HepG2 (cell line): ENCODE measurements around the gene ZNF83. TPM values are rescaled to one million over a fixed set of nuclear protein-coding genes. Genes with fewer than 3 reads are reported as not detected.

ENCODE experiments used
- ATAC-seq: fragments of 200-7000 bp; cut with Tn5 transposase; 3 replicates; pipeline ENCODE4 v1.9.1; 2020; ENCODE audit warnings: mild to moderate bottlenecking, moderate library complexity
- BruUV-seq: library from RNA; stranded (reverse); fragments of 400-500 nt; replicated peaks from 2 replicates; lab custom pipeline; 2021; lab: Mats Ljungman, UMichigan
- CTCF ChIA-PET: fragments of 300-600 bp; formaldehyde crosslinking; extraction: SDS; loops from one replicate; lab custom pipeline; 2021; ENCODE audit warnings: low total read pairs, inconsistent platforms, low intra/inter-chr PET ratio; lab: Yijun Ruan, JAX
- POLR2A ChIA-PET: fragments of 350-600 bp; sonication (Branson Sonifier 250); formaldehyde crosslinking; loops from one replicate; lab custom pipeline; 2020; ENCODE audit warnings: antibody characterized with exemption, inconsistent platforms; lab: Yijun Ruan, JAX
- DNase-seq: peaks from one replicate; pipeline ENCODE4 v3.0.0-alpha.2; 2015; ENCODE audit warnings: low spot score
- FAIRE-seq: peaks from 3 replicates; lab custom pipeline; 2011; peaks lifted over from hg19 to GRCh38; lab: Jason Lieb, UNC
- H2AFZ ChIP-seq: one replicate; pipeline ENCODE4 v1.6.1; 2011; ENCODE audit warnings: low read length, inconsistent platforms
- H3K27ac ChIP-seq: fragments of 300-600 bp; 3 replicates; pipeline ENCODE4 v1.8.0; 2011; ENCODE audit warnings: mixed run types, mild to moderate bottlenecking, mixed read lengths, low read length, inconsistent platforms; ENCODE audit not compliant: insufficient read depth; ENCODE audit errors: extremely low read length
- H3K27me3 ChIP-seq, 2 experiments: fragments of 200-600 bp in 1 of 2; 2 replicates in 1 of 2; 3 replicates in 1 of 2; pipeline versions ENCODE4 v1.6.0 to v1.8.0; 2011; ENCODE audit warnings: low read length in 2 of 2, mild to moderate bottlenecking in 2 of 2, moderate library complexity in 2 of 2, inconsistent platforms in 1 of 2; ENCODE audit not compliant: insufficient read depth in 2 of 2, control insufficient read depth in 1 of 2
- H3K36me3 ChIP-seq, 2 experiments: fragments of 200-600 bp in 1 of 2; replicated peaks in 1 of 2; 2 replicates in 1 of 2; 3 replicates in 1 of 2; pipeline versions ENCODE4 v1.5.1 to v1.8.0; 2011; ENCODE audit warnings: low read length in 2 of 2, inconsistent platforms in 1 of 2; ENCODE audit not compliant: insufficient read depth in 2 of 2, control insufficient read depth in 1 of 2
- H3K4me1 ChIP-seq: 2 replicates; pipeline ENCODE4 v1.5.1; 2012; ENCODE audit warnings: low read length, inconsistent platforms; ENCODE audit not compliant: insufficient read depth
- H3K4me2 ChIP-seq: 2 replicates; pipeline ENCODE4 v1.6.0; 2011; ENCODE audit warnings: low read depth, low read length, inconsistent platforms
- H3K4me3 ChIP-seq, 3 experiments: fragments of 200-600 bp in 1 of 3; sonication (generic), shearing (Covaris generic) in 1 of 3; replicated peaks in 1 of 3; 2 replicates each; pipeline ENCODE4 v1.5.1; 2011 to 2016; ENCODE audit warnings: low read length in 3 of 3, inconsistent platforms in 2 of 3, low read depth in 2 of 3, mild to moderate bottlenecking in 2 of 3, control low read depth in 1 of 3, mixed read lengths in 1 of 3; ENCODE audit not compliant: insufficient read depth in 1 of 3
- H3K79me2 ChIP-seq: one replicate; pipeline ENCODE4 v1.6.1; 2011; ENCODE audit warnings: low read length, inconsistent platforms; ENCODE audit not compliant: insufficient read depth
- H3K9ac ChIP-seq: 2 replicates; pipeline ENCODE4 v1.6.0; 2011; ENCODE audit warnings: mild to moderate bottlenecking, low read depth, low read length, inconsistent platforms; ENCODE audit not compliant: insufficient read depth
- H3K9me3 ChIP-seq: 2 replicates; pipeline ENCODE4 v1.5.1; 2012; ENCODE audit warnings: mild to moderate bottlenecking, low read length
- H4K20me1 ChIP-seq: 2 replicates; pipeline ENCODE4 v1.6.0; 2011; ENCODE audit warnings: inconsistent platforms, mild to moderate bottlenecking, low read length, moderate library complexity; ENCODE audit not compliant: insufficient read depth
- CBFB ChIP-seq: sonication (generic); formaldehyde crosslinking; IDR thresholded peaks from 2 replicates; pipeline ENCODE4 v1.4.0; 2020; ENCODE audit warnings: missing genetic modification reagents
- CREM ChIP-seq, 2 experiments: sonication (generic) in 1 of 2; formaldehyde crosslinking in 1 of 2; IDR thresholded peaks; 2 replicates each; pipeline versions ENCODE4 v1.4.0 to v1.6.1; 2016 to 2020; ENCODE audit warnings: antibody characterized with exemption in 1 of 2, mild to moderate bottlenecking in 1 of 2, missing genetic modification reagents in 1 of 2
- FOXA3 ChIP-seq: IDR thresholded peaks from 2 replicates; pipeline ENCODE4 v1.6.1; 2016; ENCODE audit warnings: missing genetic modification reagents, missing compliant biosample characterization
- HDAC2 ChIP-seq: sonication (generic); formaldehyde crosslinking; IDR thresholded peaks from 2 replicates; pipeline ENCODE4 v1.4.0; 2020; ENCODE audit warnings: missing genetic modification reagents
- MIXL1 ChIP-seq: IDR thresholded peaks from 2 replicates; pipeline ENCODE4 v1.6.1; 2016
- NBN ChIP-seq: fragments of 450-650 bp; conservative IDR thresholded peaks from 2 replicates; pipeline ENCODE4 v1.6.1; 2017
- PHB2 ChIP-seq: fragments of 450-650 bp; IDR thresholded peaks from 2 replicates; pipeline ENCODE4 v1.6.1; 2018; ENCODE audit not compliant: partially characterized antibody
- ZBTB38 ChIP-seq: sonication (generic); formaldehyde crosslinking; IDR thresholded peaks from 2 replicates; pipeline ENCODE4 v1.5.1; 2020; ENCODE audit warnings: mild to moderate bottlenecking, missing genetic modification reagents
- ZMYM4 ChIP-seq: sonication (generic); formaldehyde crosslinking; IDR thresholded peaks from 2 replicates; pipeline ENCODE4 v1.8.1; 2023; ENCODE audit warnings: mild to moderate bottlenecking, missing genetic modification reagents
- ZNF264 ChIP-seq: sonication (generic); formaldehyde crosslinking; IDR thresholded peaks from 2 replicates; pipeline ENCODE4 v1.4.0; 2020; ENCODE audit warnings: missing genetic modification reagents
- ZNF317 ChIP-seq: sonication (generic); formaldehyde crosslinking; IDR thresholded peaks from 2 replicates; pipeline ENCODE4 v1.5.0; 2020; ENCODE audit warnings: mild to moderate bottlenecking, missing genetic modification reagents
- ZNF343 ChIP-seq: sonication (generic); formaldehyde crosslinking; IDR thresholded peaks from 2 replicates; pipeline ENCODE4 v1.4.0; 2020; ENCODE audit warnings: mild to moderate bottlenecking, missing genetic modification reagents
- ZNF614 ChIP-seq: IDR thresholded peaks from 2 replicates; pipeline ENCODE4 v1.6.1; 2018; ENCODE audit warnings: missing biosample characterization, missing genetic modification reagents, inconsistent platforms, borderline replicate concordance
- WGBS: methylation state at CpG from one replicate; pipeline ENCODE4 v1.1.6; 2017; ENCODE audit warnings: low lambda C conversion rate; 5-methylcytosine and 5-hydroxymethylcytosine counted together
- in situ Hi-C: cut with HindIII; loops from 2 replicates; pipeline ENCODE4 v1.10.0; 2017; ENCODE audit warnings: low pct_unique_long_range_greater_than_20kb; ENCODE audit not compliant: extremely low pct_ligation_motif_present
- intact Hi-C: fragments of 100-400 bp; cut with micrococcal nuclease; formaldehyde crosslinking; loops from one replicate; pipeline ENCODE4 v1.10.0; 2022; ENCODE audit not compliant: unreplicated experiment
- polyA plus RNA-seq, 8 experiments: library from polyadenylated mRNA; depleted of rRNA in 3 of 8; stranded (reverse) in 7 of 8; unstranded in 1 of 8; fragments of >200 nt; fragmentation: Illumina TruSeq in 4 of 8; extraction: Trizol in 4 of 8; gene quantifications; 2 replicates each; pipeline versions ENCODE4 v1.2.1 to v1.2.3, GENCODE V29; 2011 to 2016; ENCODE audit warnings: low read depth in 4 of 8, missing spikeins in 1 of 8, mixed read lengths in 1 of 8; ENCODE audit not compliant: insufficient read depth in 1 of 8
- total RNA-seq, 5 experiments: library from RNA; depleted of rRNA; stranded (reverse); fragments of >200 nt; fragmentation: Illumina TruSeq; extraction: Trizol; gene quantifications; 2 replicates each; pipeline ENCODE4 v1.2.3, GENCODE V29; 2016; ENCODE audit warnings: low read depth in 1 of 5
- TF ChIP-seq, protein P1 (sequence below): sonication (generic); formaldehyde crosslinking; IDR thresholded peaks from 2 replicates; pipeline ENCODE4 v1.8.1; 2023; ENCODE audit warnings: mild to moderate bottlenecking, missing genetic modification reagents
- TF ChIP-seq, protein P2 (sequence below): sonication (generic); formaldehyde crosslinking; IDR thresholded peaks from 2 replicates; pipeline ENCODE4 v1.5.1; 2020; ENCODE audit warnings: mild to moderate bottlenecking, missing genetic modification reagents, borderline replicate concordance

ZNF83 gene
- total and polyA plus RNA-seq, 2 of the 13 experiments (the other 11 are each of a cell fraction or from before 2014, with no cell fraction given): 20.4 to 44.5 TPM

DNA sequence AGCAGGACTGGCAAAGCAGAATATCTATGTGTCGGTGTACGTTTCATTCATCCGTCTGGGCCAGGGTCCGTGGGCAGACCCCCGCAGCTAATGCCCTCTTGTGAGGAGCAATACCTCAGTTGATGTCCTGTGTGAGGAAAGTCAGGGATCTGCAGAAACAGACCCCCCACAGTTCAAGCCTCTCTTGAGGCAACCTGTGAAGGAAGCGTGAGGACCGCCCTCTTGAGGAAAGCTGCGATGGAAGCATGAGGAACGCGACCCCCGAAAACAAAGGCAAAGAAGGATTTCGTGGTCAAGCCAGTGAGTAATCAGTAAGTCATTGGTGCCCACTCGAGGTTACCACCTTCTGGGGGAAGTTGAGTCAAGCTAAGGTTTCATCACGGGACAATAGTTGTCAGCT lies 20.9 kb upstream of the ZNF83 start:
- ChIA-PET POLR2A (no interaction called here), CTCF (no interaction called here)

DNA sequence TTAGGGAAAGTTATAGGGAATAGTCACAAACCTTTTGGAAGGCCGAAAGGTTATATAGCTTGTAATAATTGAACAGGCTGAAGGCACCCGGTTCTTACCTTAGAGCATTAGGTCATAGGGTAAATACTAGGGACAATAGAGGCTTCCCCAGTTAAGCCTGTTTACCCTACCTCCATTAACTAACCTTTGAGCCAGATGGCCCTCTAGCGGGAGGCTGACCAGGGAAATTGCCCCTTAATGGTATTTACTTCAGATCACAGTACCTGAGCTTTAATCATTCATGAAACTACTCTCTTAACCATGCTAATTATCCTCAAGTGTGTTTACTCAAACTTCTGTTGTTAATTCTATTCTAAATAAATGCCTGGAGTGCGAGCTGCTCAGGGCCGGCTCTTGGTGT lies 20.4 kb upstream of the ZNF83 start:
- H2AFZ ChIP-seq: no peak overlapping the region
- in situ Hi-C loops: no loop called here
- H3K9ac ChIP-seq: no peak overlapping the region
- peaks cover 16% of the 10 kb centered on the region for H3K4me1 ChIP-seq
- DNase-seq (peak; percentile 56), FAIRE-seq (no peak), ATAC-seq (peak; percentile 67)
- no peaks in the 10 kb centered on the region for H4K20me1 ChIP-seq
- H3K27ac ChIP-seq: peak overlapping the region; percentile 50
- BruUV-seq: no TSS peak
- WGBS: 26% methylated on average over 5 of the region's 5 CpGs
- H3K9me3 ChIP-seq: peaks cover 39% of the 10 kb centered on the region; the same call in 1 of the 2 replicates
- peaks cover 4 to 27% of the 10 kb centered on the region in 2 experiments; a peak in 3 of 5 replicates for H3K36me3 ChIP-seq
- intact Hi-C loops: no loop called here
- no peaks in the 10 kb centered on the region for H3K79me2 ChIP-seq
- ChIA-PET POLR2A (no interaction called here), CTCF (no interaction called here)
- H3K4me2 ChIP-seq: no peak overlapping the region
- H3K27me3 ChIP-seq: no peaks in the 10 kb centered on the region
- H3K4me3 ChIP-seq: no peak overlapping the region
- TF ChIP-seq FOXA3 (CRISPR knock-in tag): peak; percentile 63
- no peak for TF ChIP-seq NBN
- 0 out of 2 replicates have a peak, but pooled peaks have one; percentile 27 for TF ChIP-seq MIXL1
- peak; percentile 26; the same call in 1 of the 2 replicates for TF ChIP-seq CREM (IDR thresholded peaks at IDR 0.05)
- no peak for TF ChIP-seq CREM (CRISPR knock-in tag; IDR thresholded peaks at IDR 0.05)
- no peak for TF ChIP-seq CBFB (CRISPR knock-in tag)
- no peak for TF ChIP-seq ZNF264 (CRISPR knock-in tag)
- TF ChIP-seq ZMYM4 (CRISPR knock-in tag): peak; percentile 45; the same call in 1 of the 2 replicates
- no peak for TF ChIP-seq ZNF614
- TF ChIP-seq, protein P1, sequence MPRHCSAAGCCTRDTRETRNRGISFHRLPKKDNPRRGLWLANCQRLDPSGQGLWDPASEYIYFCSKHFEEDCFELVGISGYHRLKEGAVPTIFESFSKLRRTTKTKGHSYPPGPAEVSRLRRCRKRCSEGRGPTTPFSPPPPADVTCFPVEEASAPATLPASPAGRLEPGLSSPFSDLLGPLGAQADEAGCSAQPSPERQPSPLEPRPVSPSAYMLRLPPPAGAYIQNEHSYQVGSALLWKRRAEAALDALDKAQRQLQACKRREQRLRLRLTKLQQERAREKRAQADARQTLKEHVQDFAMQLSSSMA: no peak
- TF ChIP-seq ZNF317 (CRISPR knock-in tag): no peak
- no peak for TF ChIP-seq PHB2
- TF ChIP-seq, protein P2, sequence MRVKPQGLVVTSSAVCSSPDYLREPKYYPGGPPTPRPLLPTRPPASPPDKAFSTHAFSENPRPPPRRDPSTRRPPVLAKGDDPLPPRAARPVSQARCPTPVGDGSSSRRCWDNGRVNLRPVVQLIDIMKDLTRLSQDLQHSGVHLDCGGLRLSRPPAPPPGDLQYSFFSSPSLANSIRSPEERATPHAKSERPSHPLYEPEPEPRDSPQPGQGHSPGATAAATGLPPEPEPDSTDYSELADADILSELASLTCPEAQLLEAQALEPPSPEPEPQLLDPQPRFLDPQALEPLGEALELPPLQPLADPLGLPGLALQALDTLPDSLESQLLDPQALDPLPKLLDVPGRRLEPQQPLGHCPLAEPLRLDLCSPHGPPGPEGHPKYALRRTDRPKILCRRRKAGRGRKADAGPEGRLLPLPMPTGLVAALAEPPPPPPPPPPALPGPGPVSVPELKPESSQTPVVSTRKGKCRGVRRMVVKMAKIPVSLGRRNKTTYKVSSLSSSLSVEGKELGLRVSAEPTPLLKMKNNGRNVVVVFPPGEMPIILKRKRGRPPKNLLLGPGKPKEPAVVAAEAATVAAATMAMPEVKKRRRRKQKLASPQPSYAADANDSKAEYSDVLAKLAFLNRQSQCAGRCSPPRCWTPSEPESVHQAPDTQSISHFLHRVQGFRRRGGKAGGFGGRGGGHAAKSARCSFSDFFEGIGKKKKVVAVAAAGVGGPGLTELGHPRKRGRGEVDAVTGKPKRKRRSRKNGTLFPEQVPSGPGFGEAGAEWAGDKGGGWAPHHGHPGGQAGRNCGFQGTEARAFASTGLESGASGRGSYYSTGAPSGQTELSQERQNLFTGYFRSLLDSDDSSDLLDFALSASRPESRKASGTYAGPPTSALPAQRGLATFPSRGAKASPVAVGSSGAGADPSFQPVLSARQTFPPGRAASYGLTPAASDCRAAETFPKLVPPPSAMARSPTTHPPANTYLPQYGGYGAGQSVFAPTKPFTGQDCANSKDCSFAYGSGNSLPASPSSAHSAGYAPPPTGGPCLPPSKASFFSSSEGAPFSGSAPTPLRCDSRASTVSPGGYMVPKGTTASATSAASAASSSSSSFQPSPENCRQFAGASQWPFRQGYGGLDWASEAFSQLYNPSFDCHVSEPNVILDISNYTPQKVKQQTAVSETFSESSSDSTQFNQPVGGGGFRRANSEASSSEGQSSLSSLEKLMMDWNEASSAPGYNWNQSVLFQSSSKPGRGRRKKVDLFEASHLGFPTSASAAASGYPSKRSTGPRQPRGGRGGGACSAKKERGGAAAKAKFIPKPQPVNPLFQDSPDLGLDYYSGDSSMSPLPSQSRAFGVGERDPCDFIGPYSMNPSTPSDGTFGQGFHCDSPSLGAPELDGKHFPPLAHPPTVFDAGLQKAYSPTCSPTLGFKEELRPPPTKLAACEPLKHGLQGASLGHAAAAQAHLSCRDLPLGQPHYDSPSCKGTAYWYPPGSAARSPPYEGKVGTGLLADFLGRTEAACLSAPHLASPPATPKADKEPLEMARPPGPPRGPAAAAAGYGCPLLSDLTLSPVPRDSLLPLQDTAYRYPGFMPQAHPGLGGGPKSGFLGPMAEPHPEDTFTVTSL (CRISPR knock-in tag): no peak
- TF ChIP-seq ZNF343 (CRISPR knock-in tag): no peak

More for the DNA sequence above, 20.9 kb upstream of the ZNF83 start:
- 0 out of 2 replicates have a peak, but pooled peaks have one; percentile 38 for TF ChIP-seq ZBTB38 (CRISPR knock-in tag)
- no peak for TF ChIP-seq HDAC2 (CRISPR knock-in tag)
- Histone ChIP-seq H3K4me1 (peaks cover 16% of the 10 kb centered on the region), H3K9me3 (peaks cover 35% of the 10 kb centered on the region; the same call in 1 of the 2 replicates), H2AFZ (no peak overlapping the region), H3K4me3 (no peak overlapping the region), H3K9ac (no peak overlapping the region), H3K27ac (peak overlapping the region; percentile 24), H4K20me1 (no peaks in the 10 kb centered on the region), H3K27me3 (no peaks in the 10 kb centered on the region), H3K36me3 (peaks cover 4 to 23% of the 10 kb centered on the region in 2 experiments; a peak in 3 of 5 replicates), H3K79me2 (no peaks in the 10 kb centered on the region), H3K4me2 (no peak overlapping the region)
- 74% methylated on average over 14 of the region's 14 CpGs for WGBS
- ATAC-seq (no peak; the same call in 2 of the 3 replicates), FAIRE-seq (no peak), DNase-seq (no peak)
- in situ Hi-C loops: no loop called here
- BruUV-seq: no TSS peak
- intact Hi-C loops: no loop called here
